ENCODE data around the gene GAPDH.

GAPDH gene

GRCh38 chr12:6538420-6539313 lies 4.3 kb downstream of the GAPDH start:
- H3K4me3 ChIP-seq (ENCODE audit: low read length) = no peak overlapping the region
- H3K4me2 ChIP-seq (ENCODE audit: low read length) = peak overlapping the region; percentile 8
- H3K9me3 ChIP-seq (replicated peaks; ENCODE audit: low read length) = no peaks in the 10 kb centered on the region
- H3K4me1 ChIP-seq (ENCODE audit: control insufficient read depth, insufficient read depth, low read length) = peaks cover 66% of the 10 kb centered on the region
- H3K36me3 ChIP-seq (ENCODE audit: insufficient read depth, low read length) = peaks cover 70% of the 10 kb centered on the region
- peak overlapping the region; percentile 2 for H3K9ac ChIP-seq (ENCODE audit: low read depth, low read length)
- H3K27me3 ChIP-seq (ENCODE audit: control insufficient read depth, insufficient read depth, low read length) = no peaks in the 10 kb centered on the region

GRCh38 chr12:6539314-6539682 lies 5.0 kb downstream of the GAPDH start:
- H3K36me3 ChIP-seq (ENCODE audit: insufficient read depth, low read length) = peaks cover 71% of the 10 kb centered on the region
- H3K27me3 ChIP-seq (ENCODE audit: control insufficient read depth, insufficient read depth, low read length) = no peaks in the 10 kb centered on the region
- peaks cover 62% of the 10 kb centered on the region for H3K4me1 ChIP-seq (ENCODE audit: control insufficient read depth, insufficient read depth, low read length)
- no peak overlapping the region for H3K4me2 ChIP-seq (ENCODE audit: low read length)
- no peaks in the 10 kb centered on the region for H3K9me3 ChIP-seq (replicated peaks; ENCODE audit: low read length)
- H3K4me3 ChIP-seq (ENCODE audit: low read length) = no peak overlapping the region
- no peak overlapping the region for H3K9ac ChIP-seq (ENCODE audit: low read depth, low read length)

GRCh38 chr12:6539707-6540134 lies 5.4 kb downstream of the GAPDH start:
- Histone ChIP-seq H3K9me3 (replicated peaks; ENCODE audit: low read length) (no peaks in the 10 kb centered on the region), H3K27me3 (ENCODE audit: control insufficient read depth, insufficient read depth, low read length) (no peaks in the 10 kb centered on the region), H3K4me1 (ENCODE audit: control insufficient read depth, insufficient read depth, low read length) (peaks cover 62% of the 10 kb centered on the region), H3K4me3 (ENCODE audit: low read length) (no peak overlapping the region), H3K9ac (ENCODE audit: low read depth, low read length) (peak overlapping the region; percentile 48), H3K4me2 (ENCODE audit: low read length) (peak overlapping the region; percentile 74), H3K36me3 (ENCODE audit: insufficient read depth, low read length) (peaks cover 74% of the 10 kb centered on the region)

GRCh38 chr12:6540181-6540877 lies 6.0 kb downstream of the GAPDH start:
- Histone ChIP-seq H3K4me1 (ENCODE audit: control insufficient read depth, insufficient read depth, low read length) (peaks cover 62% of the 10 kb centered on the region), H3K9ac (ENCODE audit: low read depth, low read length) (peak overlapping the region; percentile 48), H3K4me3 (ENCODE audit: low read length) (peak overlapping the region; percentile 27)

GRCh38 chr12:6541371-6542165 lies 7.3 kb downstream of the GAPDH start:
- peaks cover 56% of the 10 kb centered on the region for H3K4me1 ChIP-seq (ENCODE audit: control insufficient read depth, insufficient read depth, low read length)

More at GRCh38 chr12:6540181-6540877, 6.0 kb downstream of the GAPDH start:
- H3K36me3 ChIP-seq (ENCODE audit: insufficient read depth, low read length) = peaks cover 69% of the 10 kb centered on the region
- no peaks in the 10 kb centered on the region for H3K27me3 ChIP-seq (ENCODE audit: control insufficient read depth, insufficient read depth, low read length)
- no peaks in the 10 kb centered on the region for H3K9me3 ChIP-seq (replicated peaks; ENCODE audit: low read length)
- peak overlapping the region; percentile 74 for H3K4me2 ChIP-seq (ENCODE audit: low read length)

GRCh38 chr12:6542209-6543009 lies 8.1 kb downstream of the GAPDH start:
- no peaks in the 10 kb centered on the region for H3K27me3 ChIP-seq (ENCODE audit: control insufficient read depth, insufficient read depth, low read length)
- peak overlapping the region; percentile 26 for H3K4me3 ChIP-seq (ENCODE audit: low read length)
- H3K4me1 ChIP-seq (ENCODE audit: control insufficient read depth, insufficient read depth, low read length) = peaks cover 53% of the 10 kb centered on the region
- H3K9me3 ChIP-seq (replicated peaks; ENCODE audit: low read length) = no peaks in the 10 kb centered on the region
- H3K9ac ChIP-seq (ENCODE audit: low read depth, low read length) = peak overlapping the region; percentile 62
- peaks cover 65% of the 10 kb centered on the region for H3K36me3 ChIP-seq (ENCODE audit: insufficient read depth, low read length)
- H3K4me2 ChIP-seq (ENCODE audit: low read length) = peak overlapping the region; percentile 74

More at GRCh38 chr12:6541371-6542165, 7.3 kb downstream of the GAPDH start:
- Histone ChIP-seq H3K4me3 (ENCODE audit: low read length) (no peak overlapping the region), H3K36me3 (ENCODE audit: insufficient read depth, low read length) (peaks cover 65% of the 10 kb centered on the region), H3K4me2 (ENCODE audit: low read length) (peak overlapping the region; percentile 74), H3K9me3 (replicated peaks; ENCODE audit: low read length) (no peaks in the 10 kb centered on the region), H3K27me3 (ENCODE audit: control insufficient read depth, insufficient read depth, low read length) (no peaks in the 10 kb centered on the region), H3K9ac (ENCODE audit: low read depth, low read length) (peak overlapping the region; percentile 62)

- Histone ChIP-seq H3K9me3 (replicated peaks; ENCODE audit: low read length) (no peaks in the 10 kb centered on the region), H3K4me3 (ENCODE audit: low read length) (no peak overlapping the region), H3K4me1 (ENCODE audit: control insufficient read depth, insufficient read depth, low read length) (peaks cover 63% of the 10 kb centered on the region), H3K4me2 (ENCODE audit: low read length) (no peak overlapping the region), H3K36me3 (ENCODE audit: insufficient read depth, low read length) (peaks cover 62% of the 10 kb centered on the region), H3K27me3 (ENCODE audit: control insufficient read depth, insufficient read depth, low read length) (no peaks in the 10 kb centered on the region), H3K9ac (ENCODE audit: low read depth, low read length) (no peak overlapping the region)
Measured at GRCh38 chr12:6546016-6546415, 11.7 kb downstream of the GAPDH start.

- H3K4me2 ChIP-seq (ENCODE audit: low read length) = peak overlapping the region; percentile 84
- peaks cover 50% of the 10 kb centered on the region for H3K36me3 ChIP-seq (ENCODE audit: insufficient read depth, low read length)
- peak overlapping the region; percentile 66 for H3K9ac ChIP-seq (ENCODE audit: low read depth, low read length)
- H3K27me3 ChIP-seq (ENCODE audit: control insufficient read depth, insufficient read depth, low read length) = no peaks in the 10 kb centered on the region
- H3K4me3 ChIP-seq (ENCODE audit: low read length) = peak overlapping the region; percentile 60
- no peaks in the 10 kb centered on the region for H3K9me3 ChIP-seq (replicated peaks; ENCODE audit: low read length)
- peaks cover 63% of the 10 kb centered on the region for H3K4me1 ChIP-seq (ENCODE audit: control insufficient read depth, insufficient read depth, low read length)
Measured at GRCh38 chr12:6547566-6547965, 13.2 kb downstream of the GAPDH start.

GRCh38 chr12:6547987-6548386 lies 13.7 kb downstream of the GAPDH start:
- no peaks in the 10 kb centered on the region for H3K9me3 ChIP-seq (replicated peaks; ENCODE audit: low read length)
- peaks cover 46% of the 10 kb centered on the region for H3K36me3 ChIP-seq (ENCODE audit: insufficient read depth, low read length)
- peak overlapping the region; percentile 84 for H3K4me2 ChIP-seq (ENCODE audit: low read length)
- peaks cover 63% of the 10 kb centered on the region for H3K4me1 ChIP-seq (ENCODE audit: control insufficient read depth, insufficient read depth, low read length)
- H3K27me3 ChIP-seq (ENCODE audit: control insufficient read depth, insufficient read depth, low read length) = no peaks in the 10 kb centered on the region
- peak overlapping the region; percentile 66 for H3K9ac ChIP-seq (ENCODE audit: low read depth, low read length)
- peak overlapping the region; percentile 60 for H3K4me3 ChIP-seq (ENCODE audit: low read length)

- Histone ChIP-seq H3K4me3 (ENCODE audit: low read length) (peak overlapping the region; percentile 56), H3K36me3 (ENCODE audit: insufficient read depth, low read length) (peaks cover 42% of the 10 kb centered on the region), H3K27me3 (ENCODE audit: control insufficient read depth, insufficient read depth, low read length) (no peaks in the 10 kb centered on the region), H3K4me1 (ENCODE audit: control insufficient read depth, insufficient read depth, low read length) (peaks cover 66% of the 10 kb centered on the region), H3K9ac (ENCODE audit: low read depth, low read length) (peak overlapping the region; percentile 66), H3K9me3 (replicated peaks; ENCODE audit: low read length) (no peaks in the 10 kb centered on the region), H3K4me2 (ENCODE audit: low read length) (peak overlapping the region; percentile 84)
Measured at GRCh38 chr12:6548556-6548955, 14.2 kb downstream of the GAPDH start.

All from skeletal muscle satellite cell (primary cell).